Caco-2 (cell line): Measurements from ENCODE around the gene TBCCD1. TPM values are rescaled to one million over a fixed set of nuclear protein-coding genes. Genes with fewer than 3 reads are reported as not detected.
A peak's percentile ranks its signal among the peaks of the same experiment; 100 is the strongest.

ENCODE experiments used
- BruUV-seq: library from RNA; stranded (reverse); fragments of 400-500 nt; replicated peaks from 2 replicates; lab custom pipeline; 2021; lab: Mats Ljungman, UMichigan
- CTCF ChIA-PET: fragments of 300-600 bp; sonication (Branson Sonifier 250); formaldehyde crosslinking; loops from one replicate; lab custom pipeline; 2022; ENCODE audit warnings: antibody characterized with exemption; lab: Charles Lee
- POLR2A ChIA-PET: fragments of 300-600 bp; sonication (Branson Sonifier 250); formaldehyde crosslinking; loops from one replicate; lab custom pipeline; 2022; ENCODE audit warnings: antibody characterized with exemption; lab: Charles Lee
- DNase-seq, 2 experiments: peaks; one replicate each; pipeline versions ENCODE4 v3.0.0 to v3.0.0-alpha.2; 2020 to 2022
- H3K27me3 ChIP-seq: replicated peaks from 2 replicates; pipeline ENCODE4 v1.6.0; 2011; ENCODE audit warnings: low read length; ENCODE audit not compliant: control insufficient read depth, insufficient read depth
- H3K36me3 ChIP-seq: 2 replicates; pipeline ENCODE4 v1.5.1; 2011; ENCODE audit warnings: low read length; ENCODE audit not compliant: control insufficient read depth, insufficient read depth
- H3K4me1 ChIP-seq: fragments of 250-450 bp; sonication (Bioruptor Pico); 2 replicates; pipeline ENCODE4 v1.5.1; 2020; ENCODE audit warnings: mild to moderate bottlenecking
- H3K4me3 ChIP-seq: 2 replicates; pipeline ENCODE4 v1.5.1; 2011; ENCODE audit warnings: low read depth, mild to moderate bottlenecking, control low read depth, low read length
- H3K9me3 ChIP-seq: fragments of 250-450 bp; sonication (Bioruptor Pico); 2 replicates; pipeline ENCODE4 v1.5.1; 2020; ENCODE audit warnings: mild to moderate bottlenecking, moderate library complexity
- H3K27ac Mint-ChIP-seq: one replicate; pipeline ENCODE4 v1.8.0; 2022; ENCODE audit warnings: mixed read lengths; ENCODE audit not compliant: unreplicated experiment
- H3K27me3 Mint-ChIP-seq: one replicate; pipeline ENCODE4 v1.8.0; 2022; ENCODE audit warnings: mixed read lengths; ENCODE audit not compliant: insufficient read depth, unreplicated experiment
- H3K36me3 Mint-ChIP-seq: one replicate; pipeline ENCODE4 v1.8.0; 2022; ENCODE audit warnings: mild to moderate bottlenecking, mixed read lengths; ENCODE audit not compliant: insufficient read depth, unreplicated experiment
- H3K4me1 Mint-ChIP-seq: one replicate; pipeline ENCODE4 v1.8.0; 2022; ENCODE audit warnings: low read depth, mixed read lengths; ENCODE audit not compliant: unreplicated experiment
- H3K4me3 Mint-ChIP-seq: one replicate; pipeline ENCODE4 v1.8.0; 2022; ENCODE audit warnings: mild to moderate bottlenecking, moderate library complexity, mixed read lengths; ENCODE audit not compliant: unreplicated experiment
- H3K9me3 Mint-ChIP-seq: one replicate; pipeline ENCODE4 v1.8.0; 2022; ENCODE audit warnings: mixed read lengths; ENCODE audit not compliant: unreplicated experiment
- intact Hi-C: fragments of 100-400 bp; cut with micrococcal nuclease; formaldehyde crosslinking; loops from one replicate; pipeline ENCODE4 v1.10.0; 2022; ENCODE audit not compliant: unreplicated experiment
- total RNA-seq: library from RNA; stranded (reverse); gene quantifications from 2 replicates; pipeline ENCODE4 v1.2.3, GENCODE V29; 2022
- TF ChIP-seq, protein P1 (sequence below), 2 experiments: fragments of 200-600 bp in 1 of 2; IDR thresholded peaks; 1 replicate in 1 of 2; 2 replicates in 1 of 2; pipeline versions ENCODE4 v1.5.1 to v1.8.0; 2011 to 2022; ENCODE audit warnings: antibody characterized with exemption in 1 of 2, control low read depth in 1 of 2, inconsistent platforms in 1 of 2, low read depth in 1 of 2, low read length in 1 of 2, mild to moderate bottlenecking in 1 of 2, moderate library complexity in 1 of 2; ENCODE audit not compliant: insufficient read depth in 1 of 2, severe bottlenecking in 1 of 2, unreplicated experiment in 1 of 2

TBCCD1 gene
- total RNA-seq, 1 experiment from 2014 or later: 14.7 TPM

DNA sequence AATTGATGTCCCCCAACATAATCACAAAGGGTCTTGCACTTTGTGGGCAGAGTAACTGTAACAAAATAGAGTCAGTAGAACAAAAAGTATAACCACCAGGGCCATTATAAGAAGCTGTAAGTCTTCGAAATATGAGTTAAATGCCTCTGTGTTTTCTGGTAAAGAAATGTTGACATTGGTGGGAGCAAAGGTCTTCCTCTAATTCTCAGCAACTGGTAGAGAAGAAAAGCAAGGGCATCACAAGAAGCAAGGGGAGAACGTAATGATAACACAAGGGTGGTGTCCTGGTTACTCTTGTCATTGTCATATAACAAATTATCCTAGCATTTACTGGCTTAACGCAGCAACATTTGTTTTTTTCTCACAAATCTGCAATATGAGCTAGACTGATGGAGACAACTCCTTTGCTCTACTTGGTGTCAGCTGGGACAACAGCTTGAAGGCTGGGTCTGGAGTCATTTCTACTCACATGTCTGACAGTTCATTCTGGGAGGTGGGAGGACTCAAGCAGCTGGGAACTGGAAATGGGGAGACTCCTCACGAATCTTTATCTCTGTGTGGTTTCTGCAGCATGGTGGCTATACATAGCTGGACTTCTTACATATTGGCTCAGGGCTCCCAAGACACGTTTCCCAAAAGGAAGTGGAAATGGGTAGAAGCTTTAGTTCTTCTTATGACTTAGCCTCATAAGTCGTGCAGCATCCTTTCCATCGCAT lies 23.6 kb upstream of the TBCCD1 start:
- H3K36me3 ChIP-seq: no peaks in the 10 kb centered on the region
- no peaks in the 10 kb centered on the region for H3K9me3 ChIP-seq
- H3K27me3 ChIP-seq: no peaks in the 10 kb centered on the region
- H3K27ac Mint-ChIP-seq: peak overlapping the region; percentile 63
- DNase-seq: no peak
- no peak overlapping the region for H3K4me3 ChIP-seq
- no peaks in the 10 kb centered on the region for H3K9me3 Mint-ChIP-seq
- peaks cover 9% of the 10 kb centered on the region for H3K36me3 Mint-ChIP-seq
- TF ChIP-seq, protein P1, sequence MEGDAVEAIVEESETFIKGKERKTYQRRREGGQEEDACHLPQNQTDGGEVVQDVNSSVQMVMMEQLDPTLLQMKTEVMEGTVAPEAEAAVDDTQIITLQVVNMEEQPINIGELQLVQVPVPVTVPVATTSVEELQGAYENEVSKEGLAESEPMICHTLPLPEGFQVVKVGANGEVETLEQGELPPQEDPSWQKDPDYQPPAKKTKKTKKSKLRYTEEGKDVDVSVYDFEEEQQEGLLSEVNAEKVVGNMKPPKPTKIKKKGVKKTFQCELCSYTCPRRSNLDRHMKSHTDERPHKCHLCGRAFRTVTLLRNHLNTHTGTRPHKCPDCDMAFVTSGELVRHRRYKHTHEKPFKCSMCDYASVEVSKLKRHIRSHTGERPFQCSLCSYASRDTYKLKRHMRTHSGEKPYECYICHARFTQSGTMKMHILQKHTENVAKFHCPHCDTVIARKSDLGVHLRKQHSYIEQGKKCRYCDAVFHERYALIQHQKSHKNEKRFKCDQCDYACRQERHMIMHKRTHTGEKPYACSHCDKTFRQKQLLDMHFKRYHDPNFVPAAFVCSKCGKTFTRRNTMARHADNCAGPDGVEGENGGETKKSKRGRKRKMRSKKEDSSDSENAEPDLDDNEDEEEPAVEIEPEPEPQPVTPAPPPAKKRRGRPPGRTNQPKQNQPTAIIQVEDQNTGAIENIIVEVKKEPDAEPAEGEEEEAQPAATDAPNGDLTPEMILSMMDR (IDR thresholded peaks at IDR 0.05; ENCODE audit: insufficient read depth in 1 of 2, low read depth in 1 of 2, low read length in 1 of 2, severe bottlenecking in 1 of 2, unreplicated experiment in 1 of 2): no peak
- H3K4me1 ChIP-seq: peaks cover 62% of the 10 kb centered on the region
- intact Hi-C loops: loop anchor here (1.0 kb wide), 1 partner anchor 9 kb away; no protein-coding TSS in a partner anchor
- no peaks in the 10 kb centered on the region for H3K27me3 Mint-ChIP-seq
- no TSS peak for BruUV-seq
- no peak overlapping the region for H3K4me3 Mint-ChIP-seq
- CTCF ChIA-PET: interaction anchor here (1.3 to 3.0 kb wide), 3 partner anchors 19 to 26 kb away, joined by 4 to 21 read pairs (median 7); no protein-coding TSS in a partner anchor
- peaks cover 28% of the 10 kb centered on the region for H3K4me1 Mint-ChIP-seq
- POLR2A ChIA-PET: interaction anchor here (1.6 kb wide), 1 partner anchor 20 kb away, joined by 6 read pairs; the partner anchor contains the start of gene DNAJB11

DNA sequence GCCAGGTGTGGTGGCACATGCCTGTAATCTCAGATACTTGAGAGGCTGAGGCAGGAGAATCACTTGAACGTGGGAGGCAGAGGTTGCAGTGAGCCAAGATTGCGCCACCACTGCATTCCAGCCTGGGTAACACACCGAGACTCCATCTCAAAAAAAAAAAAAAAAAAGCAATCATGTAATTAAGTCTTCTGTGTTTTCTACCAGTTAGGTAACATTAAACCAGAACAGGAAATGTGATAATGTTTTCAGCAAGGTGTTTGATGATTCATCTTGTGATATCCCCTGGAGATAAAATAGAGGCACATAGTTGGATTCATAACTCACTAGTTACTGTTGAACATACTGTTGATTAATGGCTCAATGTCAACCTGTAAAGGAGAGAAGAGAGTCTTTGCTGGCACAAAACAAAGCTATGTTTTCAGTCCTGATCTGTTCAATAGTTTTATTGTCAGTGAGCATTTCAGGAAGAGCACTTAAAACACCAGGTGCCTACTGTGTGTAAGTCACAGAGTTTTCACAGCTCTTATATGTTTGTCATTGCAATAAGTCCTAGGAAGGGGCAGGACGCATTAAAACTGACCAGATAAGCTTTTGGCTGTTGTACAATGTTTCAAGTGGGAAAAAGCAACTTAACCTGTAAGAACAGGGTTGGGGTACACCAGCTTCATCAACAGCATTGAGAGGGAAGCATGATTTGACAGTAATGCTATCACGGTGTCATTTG lies 22.9 kb upstream of the TBCCD1 start:
- peak overlapping the region; percentile 63 for H3K27ac Mint-ChIP-seq
- no peaks in the 10 kb centered on the region for H3K36me3 ChIP-seq

More for the DNA sequence above, 22.9 kb upstream of the TBCCD1 start:
- Mint-ChIP-seq H3K36me3 (peaks cover 11% of the 10 kb centered on the region), H3K4me1 (peaks cover 28% of the 10 kb centered on the region), H3K9me3 (no peaks in the 10 kb centered on the region), H3K27me3 (no peaks in the 10 kb centered on the region), H3K4me3 (no peak overlapping the region)
- intact Hi-C loops: loop anchor here (1.0 to 2.0 kb wide), 5 partner anchors 9 to 231 kb away; partner anchors contain the start of gene DNAJB11
- ChIA-PET CTCF (interaction anchor here (0.6 to 3.0 kb wide), 8 partner anchors 15 to 162 kb away, joined by 4 to 21 read pairs (median 5); no protein-coding TSS in a partner anchor), POLR2A (interaction anchor here (0.6 to 1.6 kb wide), 2 partner anchors 20 to 913 kb away, joined by 6 read pairs; partner anchors contain the start of gene DNAJB11)
- peak; percentile 48 to 74 for DNase-seq
- TF ChIP-seq, protein P1 (IDR thresholded peaks at IDR 0.05; ENCODE audit: insufficient read depth in 1 of 2, low read depth in 1 of 2, low read length in 1 of 2, severe bottlenecking in 1 of 2, unreplicated experiment in 1 of 2): no peak
- Histone ChIP-seq H3K27me3 (no peaks in the 10 kb centered on the region), H3K4me1 (peaks cover 62% of the 10 kb centered on the region), H3K4me3 (no peak overlapping the region), H3K9me3 (no peaks in the 10 kb centered on the region)
- BruUV-seq: no TSS peak
